Vagina (tissue), 2 donors: Measurements from ENCODE around the gene RAB40C. TPM values are rescaled to one million over a fixed set of nuclear protein-coding genes. Genes with fewer than 3 reads are reported as not detected.
A peak's percentile ranks its signal among the peaks of the same experiment; 100 is the strongest.

Experiments used
- DNase-seq, 2 donors: peaks; one replicate each; pipeline ENCODE4 v3.0.0-alpha.2; 2017; ENCODE audit errors: extremely low spot score in 2 of 2
- H3K27ac ChIP-seq: fragments of 200-600 bp; sonication (generic); one replicate; pipeline ENCODE4 v1.5.1; 2019
- H3K27me3 ChIP-seq: fragments of 200-600 bp; sonication (generic); one replicate; pipeline ENCODE4 v1.5.1; 2019
- H3K36me3 ChIP-seq, 2 donors: fragments of 200-600 bp; sonication (generic); one replicate each; pipeline ENCODE4 v1.5.1; 2017 to 2019
- H3K4me1 ChIP-seq: fragments of 200-600 bp; sonication (generic); one replicate; pipeline ENCODE4 v1.5.1; 2019
- H3K4me3 ChIP-seq, 2 donors: fragments of 200-600 bp; sonication (generic); 1 replicate in 1 of 2; 2 replicates in 1 of 2; pipeline ENCODE4 v1.5.1; 2016 to 2019
- H3K9me3 ChIP-seq: fragments of 200-600 bp; sonication (generic); one replicate; pipeline ENCODE4 v1.5.1; 2019
- POLR2A ChIP-seq, 2 donors: fragments of 450-650 bp; IDR thresholded peaks; one replicate each; pipeline ENCODE4 v1.6.1; 2017; ENCODE audit warnings: antibody characterized with exemption in 2 of 2, mild to moderate bottlenecking in 2 of 2, moderate library complexity in 2 of 2
- POLR2AphosphoS5 ChIP-seq, 2 donors: sonication (generic); formaldehyde crosslinking; IDR thresholded peaks; one replicate each; pipeline ENCODE4 v1.9.0; 2017; ENCODE audit warnings: antibody characterized with exemption in 2 of 2, mild to moderate bottlenecking in 2 of 2, low read depth in 1 of 2; ENCODE audit not compliant: insufficient read depth in 1 of 2
- intact Hi-C: fragments of 100-400 bp; cut with DNase I; formaldehyde crosslinking; loops from one replicate; pipeline ENCODE4 v1.15.1; 2023
- total RNA-seq: library from RNA; depleted of rRNA; stranded (reverse); fragments of >200 nt; gene quantifications from one replicate; pipeline ENCODE4 v1.2.3, GENCODE V29; 2016
- TF ChIP-seq, protein P1 (sequence below), 3 experiments: fragments of 450-650 bp in 2 of 3; fragments of 200-600 bp in 1 of 3; sonication (generic) in 1 of 3; IDR thresholded peaks; one replicate each; pipeline ENCODE4 v1.5.1; 2017 to 2019; ENCODE audit warnings: antibody characterized with exemption in 3 of 3, mild to moderate bottlenecking in 2 of 3, moderate library complexity in 2 of 3

The RAB40C gene
- total RNA-seq, 1 donor from 2014 or later = 41.3 TPM

DNA sequence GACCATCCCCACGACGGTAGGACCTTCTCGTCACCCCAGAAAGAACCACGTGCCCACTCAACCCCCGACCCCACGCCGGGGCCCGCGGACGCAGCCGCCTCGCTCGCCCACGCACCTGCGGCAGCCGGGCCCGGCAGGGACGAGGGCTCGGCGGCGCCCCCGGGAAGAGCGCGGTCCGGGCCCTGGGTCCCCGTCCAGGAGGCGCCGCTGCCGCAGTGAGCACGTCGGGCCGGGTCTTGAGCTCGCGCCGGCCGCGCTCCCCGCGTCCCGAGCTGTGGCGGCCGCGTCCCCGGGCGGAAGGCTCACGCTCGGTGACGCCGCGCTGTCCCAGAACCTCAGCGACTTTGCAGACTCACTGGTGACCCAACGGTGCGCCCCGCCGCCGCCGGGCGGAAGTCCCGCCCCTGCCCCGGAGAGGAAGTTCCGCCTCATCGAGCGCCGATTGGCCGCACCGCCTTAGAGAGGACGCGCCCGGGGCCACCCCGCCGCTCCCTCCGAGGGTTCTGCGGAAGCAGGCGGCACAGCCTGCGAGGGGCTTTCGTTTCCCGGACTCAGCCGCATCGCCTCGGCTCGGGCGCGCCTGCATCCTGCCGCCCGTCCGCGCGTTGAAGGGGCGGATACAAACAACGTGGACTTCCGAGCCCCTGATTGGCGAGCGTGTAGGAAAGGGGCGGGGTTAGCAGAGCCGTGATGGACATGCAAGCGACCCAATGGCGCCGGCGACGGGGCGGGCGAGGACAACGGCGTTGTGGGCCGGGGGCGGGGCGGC is 793 bp upstream of the RAB40C start:
- Histone ChIP-seq H3K4me1 (peaks cover 58% of the 10 kb centered on the region), H3K27me3 (no peaks in the 10 kb centered on the region), H3K36me3 (no peaks in the 10 kb centered on the region), H3K27ac (peak overlapping the region; percentile 96), H3K9me3 (no peaks in the 10 kb centered on the region), H3K4me3 (peak overlapping the region; percentile 67 to 79)
- intact Hi-C loops = no loop called here
- TF ChIP-seq POLR2AphosphoS5 (IDR thresholded peaks at IDR 0.05; ENCODE audit: insufficient read depth in 1 of 2, low read depth in 1 of 2) (peak; percentile 34 to 85), POLR2A (IDR thresholded peaks at IDR 0.05) (peak in 1 of 2 donors; percentile 69)
- TF ChIP-seq, protein P1, sequence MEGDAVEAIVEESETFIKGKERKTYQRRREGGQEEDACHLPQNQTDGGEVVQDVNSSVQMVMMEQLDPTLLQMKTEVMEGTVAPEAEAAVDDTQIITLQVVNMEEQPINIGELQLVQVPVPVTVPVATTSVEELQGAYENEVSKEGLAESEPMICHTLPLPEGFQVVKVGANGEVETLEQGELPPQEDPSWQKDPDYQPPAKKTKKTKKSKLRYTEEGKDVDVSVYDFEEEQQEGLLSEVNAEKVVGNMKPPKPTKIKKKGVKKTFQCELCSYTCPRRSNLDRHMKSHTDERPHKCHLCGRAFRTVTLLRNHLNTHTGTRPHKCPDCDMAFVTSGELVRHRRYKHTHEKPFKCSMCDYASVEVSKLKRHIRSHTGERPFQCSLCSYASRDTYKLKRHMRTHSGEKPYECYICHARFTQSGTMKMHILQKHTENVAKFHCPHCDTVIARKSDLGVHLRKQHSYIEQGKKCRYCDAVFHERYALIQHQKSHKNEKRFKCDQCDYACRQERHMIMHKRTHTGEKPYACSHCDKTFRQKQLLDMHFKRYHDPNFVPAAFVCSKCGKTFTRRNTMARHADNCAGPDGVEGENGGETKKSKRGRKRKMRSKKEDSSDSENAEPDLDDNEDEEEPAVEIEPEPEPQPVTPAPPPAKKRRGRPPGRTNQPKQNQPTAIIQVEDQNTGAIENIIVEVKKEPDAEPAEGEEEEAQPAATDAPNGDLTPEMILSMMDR (IDR thresholded peaks at IDR 0.05) = no peak
- peak in 1 of 2 donors; percentile 98 for DNase-seq

DNA sequence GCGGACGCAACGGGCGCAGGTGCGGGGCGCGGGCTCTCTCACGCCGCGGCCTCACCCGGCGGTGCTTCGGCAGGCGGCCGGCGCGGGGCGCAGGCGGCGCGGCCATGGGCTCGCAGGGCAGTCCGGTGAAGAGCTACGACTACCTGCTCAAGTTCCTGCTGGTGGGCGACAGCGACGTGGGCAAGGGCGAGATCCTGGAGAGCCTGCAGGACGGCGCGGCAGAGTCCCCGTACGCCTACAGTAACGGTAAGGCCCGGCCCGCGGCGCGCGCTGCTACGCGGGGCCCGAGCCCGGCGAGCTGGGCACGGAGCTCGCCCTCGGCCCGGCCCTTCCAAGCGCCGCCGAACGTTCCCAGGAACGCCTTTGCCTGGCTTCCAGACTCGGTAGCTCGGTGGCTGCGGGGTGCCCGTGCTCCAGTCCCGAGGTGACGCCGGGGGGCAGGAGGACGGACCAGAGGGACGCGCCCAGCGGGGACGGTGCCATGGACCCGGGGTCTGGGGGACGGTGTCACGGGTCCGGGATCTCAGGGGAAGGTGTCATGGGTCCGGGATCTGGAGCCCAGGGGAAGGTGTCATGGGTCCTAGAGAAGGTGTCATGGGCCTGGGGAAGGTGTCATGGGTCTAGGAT is 435 bp downstream of the RAB40C start:
- peaks cover 64% of the 10 kb centered on the region for H3K4me1 ChIP-seq
- H3K36me3 ChIP-seq = no peaks in the 10 kb centered on the region
- DNase-seq = no peak
- H3K27me3 ChIP-seq = no peaks in the 10 kb centered on the region
- H3K27ac ChIP-seq = peak overlapping the region; percentile 77
- TF ChIP-seq, protein P1 (IDR thresholded peaks at IDR 0.05) = no peak
- TF ChIP-seq POLR2A (IDR thresholded peaks at IDR 0.05) (no peak), POLR2AphosphoS5 (IDR thresholded peaks at IDR 0.05; ENCODE audit: insufficient read depth in 1 of 2, low read depth in 1 of 2) (no peak)
- intact Hi-C loops = no loop called here
- H3K9me3 ChIP-seq = no peaks in the 10 kb centered on the region
- H3K4me3 ChIP-seq = peak overlapping the region; percentile 83 to 96

DNA sequence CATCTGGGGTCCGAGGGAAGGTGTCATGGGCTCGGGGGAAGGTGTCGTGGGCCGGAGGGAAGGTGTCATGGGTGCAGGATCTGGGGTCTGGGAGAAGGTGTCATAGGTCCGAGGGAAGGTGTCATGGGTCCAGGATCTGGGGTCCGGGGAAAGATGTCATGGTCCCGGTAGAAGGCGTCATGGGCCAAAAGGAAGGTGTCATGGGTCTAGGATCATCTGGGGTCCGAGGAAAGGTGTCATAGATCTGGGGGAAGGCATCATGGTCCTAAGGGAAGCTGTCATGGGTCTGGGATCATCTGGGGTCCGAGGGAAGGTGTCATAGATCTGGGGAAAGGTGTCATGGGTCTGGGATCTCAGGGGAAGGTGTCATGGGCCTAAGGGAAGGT is 942 bp downstream of the RAB40C start:
- Histone ChIP-seq H3K27ac (peak overlapping the region; percentile 77), H3K4me3 (peak overlapping the region; percentile 83 to 96), H3K36me3 (no peaks in the 10 kb centered on the region), H3K9me3 (no peaks in the 10 kb centered on the region), H3K27me3 (no peaks in the 10 kb centered on the region), H3K4me1 (peaks cover 69% of the 10 kb centered on the region)
- intact Hi-C loops = no loop called here
- TF ChIP-seq POLR2A (IDR thresholded peaks at IDR 0.05) = no peak
- no peak for TF ChIP-seq POLR2AphosphoS5 (IDR thresholded peaks at IDR 0.05; ENCODE audit: insufficient read depth in 1 of 2, low read depth in 1 of 2)
- TF ChIP-seq, protein P1 (IDR thresholded peaks at IDR 0.05) = no peak
- no peak for DNase-seq

DNA sequence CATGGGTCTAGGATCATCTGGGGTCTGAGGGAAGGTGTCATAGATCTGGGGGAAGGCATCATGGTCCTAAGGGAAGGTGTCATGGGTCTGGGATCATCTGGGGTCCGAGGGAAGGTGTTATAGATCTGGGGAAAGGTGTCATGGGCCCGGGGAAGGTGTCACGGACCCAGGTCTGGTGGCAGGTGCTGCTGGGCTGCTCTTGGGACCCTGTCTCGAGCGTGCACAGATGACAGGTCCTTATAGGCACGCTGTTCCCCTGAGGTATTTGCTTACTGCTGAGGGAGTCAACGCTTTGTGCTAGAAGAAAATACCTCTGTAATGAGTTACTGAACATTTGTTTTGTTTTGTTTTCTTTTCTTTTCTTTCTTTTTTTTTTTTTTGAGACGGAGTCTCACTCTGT is 1.4 kb downstream of the RAB40C start:
- Histone ChIP-seq H3K27ac (no peak overlapping the region), H3K9me3 (no peaks in the 10 kb centered on the region), H3K4me3 (peak overlapping the region; percentile 83 to 96), H3K36me3 (peaks cover 0 to under 1% of the 10 kb centered on the region in 2 donors), H3K27me3 (no peaks in the 10 kb centered on the region), H3K4me1 (peaks cover 73% of the 10 kb centered on the region)
- TF ChIP-seq POLR2AphosphoS5 (IDR thresholded peaks at IDR 0.05; ENCODE audit: insufficient read depth in 1 of 2, low read depth in 1 of 2) (no peak), POLR2A (IDR thresholded peaks at IDR 0.05) (no peak)
- TF ChIP-seq, protein P1 (IDR thresholded peaks at IDR 0.05) = no peak
- intact Hi-C loops = no loop called here
- DNase-seq = no peak
